CD4-positive, alpha-beta T cell treated with Interleukin-2 at 100 ng/mL for 4 hours (primary cell): ENCODE data around the gene NPL.

Experiments used
- DNase-seq: peaks from one replicate; pipeline ENCODE4 v3.0.0-alpha.2; 2020; ENCODE audit warnings: low spot score

The NPL gene

DNA sequence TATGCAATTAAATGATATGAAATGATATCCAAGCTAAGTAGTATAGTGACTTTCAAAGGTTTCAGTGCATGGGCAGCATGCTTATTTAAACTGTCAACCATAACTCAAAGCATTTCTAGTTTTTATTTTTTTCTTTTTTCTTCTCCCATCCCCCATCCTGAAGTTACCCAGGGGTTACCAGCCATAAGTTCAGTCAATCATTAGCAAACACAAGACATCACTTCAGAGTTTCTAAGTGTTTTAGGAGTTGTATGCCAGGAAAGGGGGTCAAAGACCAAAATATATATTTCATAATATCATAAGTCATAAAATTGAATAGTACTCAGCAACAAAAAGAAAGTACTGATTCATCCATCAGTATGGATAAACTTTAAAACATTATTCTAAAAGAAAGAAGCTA lies 78.3 kb downstream of the NPL start:
- DNase-seq: no peak

DNA sequence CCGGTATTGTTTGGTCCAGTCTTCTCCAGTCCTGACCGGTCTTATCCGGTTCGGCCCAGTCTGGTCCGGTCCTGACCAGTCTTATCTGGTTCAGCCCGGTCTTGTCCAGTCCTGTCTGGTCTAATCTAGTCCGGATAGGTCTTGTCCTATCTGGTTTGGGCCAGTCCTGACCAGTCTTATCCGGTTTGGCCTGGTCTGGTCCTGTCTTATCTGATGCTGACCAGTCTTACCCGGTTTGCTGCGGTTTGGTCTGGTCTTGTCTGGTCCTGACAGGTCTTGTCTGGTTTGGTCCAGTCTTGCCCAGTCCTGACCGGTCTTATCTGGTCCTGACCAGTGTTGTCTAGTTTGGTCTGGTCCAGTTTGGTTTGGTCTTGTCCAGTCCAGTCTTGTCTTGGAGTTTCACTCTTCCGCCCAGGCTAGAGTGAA lies 79.7 kb downstream of the NPL start:
- no peak for DNase-seq

DNA sequence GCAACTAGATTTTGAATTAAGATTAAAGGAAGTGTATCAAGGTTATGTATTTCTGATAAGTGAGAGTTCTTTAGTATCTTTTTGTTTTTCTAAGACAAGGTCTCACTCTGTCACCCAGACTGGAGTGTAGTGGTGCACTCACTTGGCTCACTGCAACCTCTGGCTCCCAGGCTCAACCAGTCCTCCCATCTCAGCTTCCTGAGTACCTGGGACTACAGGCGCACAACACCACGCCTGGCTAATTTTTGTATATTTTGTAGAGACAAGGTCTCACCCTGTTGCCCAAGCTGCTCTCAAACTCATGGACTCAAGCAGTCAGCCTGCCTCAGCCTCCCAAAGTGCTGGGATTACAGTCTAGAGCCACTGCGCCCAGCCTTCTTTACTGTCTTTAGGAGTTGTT lies 83.3 kb downstream of the NPL start:
- no peak for DNase-seq

DNA sequence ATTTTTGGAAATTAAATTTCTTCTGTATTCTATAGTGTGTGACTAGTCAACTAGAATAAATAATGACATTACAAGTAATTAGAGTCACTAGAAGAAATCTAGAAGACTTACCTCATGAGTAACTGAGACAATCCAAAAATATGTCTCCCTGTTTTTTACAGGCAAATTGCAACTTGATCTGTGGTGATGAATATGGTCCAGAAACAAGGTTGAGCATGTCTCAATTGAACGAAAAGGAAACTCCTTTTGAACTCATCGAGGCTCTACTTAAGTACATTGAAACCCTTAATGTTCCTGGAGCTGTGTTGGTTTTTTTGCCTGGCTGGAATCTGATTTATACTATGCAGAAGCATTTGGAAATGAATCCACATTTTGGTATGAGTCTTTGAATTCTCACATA lies 86.3 kb downstream of the NPL start:
- DNase-seq: no peak

DNA sequence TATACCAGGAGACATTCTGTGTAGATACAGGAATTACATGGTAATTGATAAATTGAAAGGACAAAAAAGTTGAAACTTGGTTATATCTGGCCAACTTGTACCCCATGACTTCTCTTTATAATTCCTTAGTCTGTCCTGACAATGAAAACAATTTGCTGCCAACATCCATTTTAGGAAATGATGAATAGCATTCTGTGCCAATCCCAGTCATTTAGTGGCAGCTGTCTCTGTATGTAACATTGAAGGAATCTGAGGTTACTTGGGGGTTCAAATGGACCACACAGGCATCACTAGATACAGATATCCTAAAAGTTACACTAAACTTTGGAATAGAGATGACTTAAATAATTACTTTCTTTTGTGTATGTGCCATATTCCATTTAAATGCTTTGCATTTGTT lies 87.8 kb downstream of the NPL start:
- DNase-seq: no peak

GRCh38 chr1:182877842-182878241 lies 88.3 kb downstream of the NPL start:
- DNase-seq: no peak
